Kidney (tissue), 14 donors: ENCODE data around the gene CCBE1. TPM values are rescaled to one million over a fixed set of nuclear protein-coding genes. Genes with fewer than 3 reads are reported as not detected.

ENCODE experiments used
- DNase-seq, 5 donors: peaks; one replicate each; pipeline ENCODE4 v3.0.0-alpha.2; 2013 to 2020
- FAIRE-seq: peaks from 2 replicates; lab custom pipeline; 2012; peaks lifted over from hg19 to GRCh38; lab: Jason Lieb, UNC
- H3K27ac ChIP-seq, 2 donors: one replicate each; pipeline ENCODE4 v1.7.0; 2013; ENCODE audit warnings: low read depth in 2 of 2, low read length in 2 of 2, inconsistent platforms in 1 of 2
- H3K27me3 ChIP-seq: one replicate; pipeline ENCODE4 v1.7.1; 2013; ENCODE audit warnings: low read length, inconsistent platforms; ENCODE audit not compliant: control insufficient read depth, insufficient read depth
- H3K36me3 ChIP-seq, 3 donors: one replicate each; pipeline versions ENCODE4 v1.7.0 to v1.7.1; 2013; ENCODE audit warnings: low read length in 3 of 3, control low read depth in 1 of 3, inconsistent platforms in 1 of 3; ENCODE audit not compliant: insufficient read depth in 3 of 3, control insufficient read depth in 2 of 3
- H3K4me1 ChIP-seq, 3 donors: one replicate each; pipeline versions ENCODE4 v1.7.0 to v1.7.1; 2013; ENCODE audit warnings: low read length in 3 of 3, inconsistent platforms in 1 of 3, low read depth in 1 of 3; ENCODE audit not compliant: control insufficient read depth in 2 of 3, insufficient read depth in 2 of 3
- H3K4me3 ChIP-seq, 3 donors: one replicate each; pipeline versions ENCODE4 v1.7.0 to v1.8.1; 2013; ENCODE audit warnings: low read length in 3 of 3, control low read depth in 1 of 3, inconsistent platforms in 1 of 3
- H3K9ac ChIP-seq, 3 donors: one replicate each; pipeline versions ENCODE4 v1.7.0 to v1.7.1; 2013; ENCODE audit warnings: low read length in 3 of 3, control low read depth in 1 of 3, inconsistent platforms in 1 of 3
- H3K9me3 ChIP-seq, 3 donors: one replicate each; pipeline versions ENCODE4 v1.7.0 to v1.7.1; 2013; ENCODE audit warnings: low read length in 3 of 3, control low read depth in 1 of 3, inconsistent platforms in 1 of 3; ENCODE audit not compliant: control insufficient read depth in 2 of 3, insufficient read depth in 1 of 3
- CTCF ChIP-seq: IDR thresholded peaks from 3 replicates; pipeline ENCODE4 v1.5.1; 2012; ENCODE audit warnings: mild to moderate bottlenecking, moderate library complexity, borderline replicate concordance; ENCODE audit not compliant: insufficient read depth; ENCODE audit errors: extremely low read depth
- intact Hi-C: fragments of 100-400 bp; cut with DNase I; formaldehyde crosslinking; loops from one replicate; pipeline ENCODE4 v1.11.1; 2022
- polyA plus RNA-seq: library from polyadenylated mRNA; stranded (reverse); fragments of 350-450 nt; fragmentation: Illumina TruSeq; extraction: RNeasy Lipid Tissue Mini Kit (QIAGEN cat#74804); gene quantifications from one replicate; pipeline ENCODE4 v1.2.3, GENCODE V29; 2014; ENCODE audit warnings: low read depth, low replicate concordance; ENCODE audit not compliant: insufficient read depth
- total RNA-seq: library from RNA; stranded (reverse); fragmentation: NEBNext Ultra II Directional; extraction: Animal tissue kit (Norgen Biotek cat#: 25700); gene quantifications from one replicate; pipeline ENCODE4 v1.2.1, GENCODE V29; 2021
- donor health status: control.
- donor health status: control.
- donor health status: control.
- donor health status: control.
- donor health status: control.
- donor health status: DM: yes; HTN: yes; CAD: no.
- donor health status: Normal renal cell carcinoma (clear cell type).

CCBE1 gene
- total and polyA plus RNA-seq, 2 donors from 2014 or later: 1.8 to 2.2 TPM

GRCh38 chr18:59736061-59736460 lies 38.8 kb upstream of the CCBE1 start:
- Histone ChIP-seq H3K4me1 (no peaks in the 10 kb centered on the region), H3K4me3 (no peak overlapping the region), H3K36me3 (no peaks in the 10 kb centered on the region), H3K27me3 (no peaks in the 10 kb centered on the region), H3K9ac (no peak overlapping the region), H3K9me3 (peaks cover 0 to 8% (median 3%) of the 10 kb centered on the region in 3 donors), H3K27ac (no peak overlapping the region)
- intact Hi-C loops: no loop called here
- DNase-seq (no peak), FAIRE-seq (no peak)
- no peak for TF ChIP-seq CTCF

GRCh38 chr18:59735269-59735860 lies 38.1 kb upstream of the CCBE1 start:
- H3K27me3 ChIP-seq: no peaks in the 10 kb centered on the region
- no peak overlapping the region for H3K4me3 ChIP-seq
- TF ChIP-seq CTCF: no peak
- intact Hi-C loops: no loop called here
- peaks cover 0 to 8% (median 3%) of the 10 kb centered on the region in 3 donors for H3K9me3 ChIP-seq
- H3K27ac ChIP-seq: no peak overlapping the region
- H3K36me3 ChIP-seq: no peaks in the 10 kb centered on the region
- DNase-seq: no peak
- no peak overlapping the region for H3K9ac ChIP-seq
- FAIRE-seq: no peak
- no peaks in the 10 kb centered on the region for H3K4me1 ChIP-seq

- Histone ChIP-seq H3K27ac (no peak overlapping the region), H3K4me1 (no peaks in the 10 kb centered on the region), H3K36me3 (no peaks in the 10 kb centered on the region), H3K4me3 (no peak overlapping the region), H3K9ac (no peak overlapping the region), H3K27me3 (no peaks in the 10 kb centered on the region), H3K9me3 (no peaks in the 10 kb centered on the region)
- DNase-seq (no peak), FAIRE-seq (no peak)
- intact Hi-C loops: no loop called here
- no peak for TF ChIP-seq CTCF
Observed at GRCh38 chr18:59733421-59733820, 36.2 kb upstream of the CCBE1 start.

- DNase-seq (no peak), FAIRE-seq (no peak)
- no peaks in the 10 kb centered on the region for H3K36me3 ChIP-seq
- H3K4me1 ChIP-seq: no peaks in the 10 kb centered on the region
- no peaks in the 10 kb centered on the region for H3K27me3 ChIP-seq
- no peak overlapping the region for H3K4me3 ChIP-seq
- no peak overlapping the region for H3K9ac ChIP-seq
- intact Hi-C loops: no loop called here
- no peak for TF ChIP-seq CTCF
- no peak overlapping the region for H3K27ac ChIP-seq
- H3K9me3 ChIP-seq: no peaks in the 10 kb centered on the region
Observed at GRCh38 chr18:59730896-59731295, 33.7 kb upstream of the CCBE1 start.
